ENCODE results near the gene PLCB1. TPM values are rescaled to one million over a fixed set of nuclear protein-coding genes. Genes with fewer than 3 reads are reported as not detected.

PLCB1 gene
- total RNA-seq, 1 experiment from 2014 or later: not detected

- no peaks in the 10 kb centered on the region for H3K9me3 ChIP-seq (ENCODE audit: insufficient read depth, low read depth)
- H3K79me2 ChIP-seq (ENCODE audit: low read depth): no peaks in the 10 kb centered on the region
- peaks cover 10% of the 10 kb centered on the region; the same call in 1 of the 2 replicates for H3K27me3 ChIP-seq (ENCODE audit: insufficient read depth, low read depth)
- no peaks in the 10 kb centered on the region for H3K9me2 ChIP-seq (ENCODE audit: insufficient read depth)
- H3K4me3 ChIP-seq: no peak overlapping the region
- no peak overlapping the region for H2AFZ ChIP-seq
- H3K36me3 ChIP-seq (ENCODE audit: low read depth): no peaks in the 10 kb centered on the region
- no peaks in the 10 kb centered on the region for H4K20me1 ChIP-seq (ENCODE audit: insufficient read depth)
- no peaks in the 10 kb centered on the region for H3K4me1 ChIP-seq (replicated peaks; ENCODE audit: insufficient read depth)
- H3F3A ChIP-seq (ENCODE audit: insufficient read depth, low read depth): no peaks in the 10 kb centered on the region
- BruUV-seq (replicated peaks): no TSS peak
- POLR2A ChIA-PET (ENCODE audit: unreplicated experiment): no interaction called here
- H3K27ac ChIP-seq: no peak overlapping the region
- H3K4me2 ChIP-seq: no peak overlapping the region
- CTCF ChIA-PET: no interaction called here
- intact Hi-C loops (cut with micrococcal nuclease; ENCODE audit: unreplicated experiment): no loop called here
- TF ChIP-seq CTCF (conservative IDR thresholded peaks at IDR 0.05) (no peak), EZH2 (IDR thresholded peaks at IDR 0.05; ENCODE audit: low read depth) (no peak)
- DNase-seq: no peak
Measured at GRCh38 chr20:8139899-8140298, 7.8 kb downstream of the PLCB1 start.

GRCh38 chr20:8143474-8143873 is 11.4 kb downstream of the PLCB1 start:
- H2AFZ ChIP-seq: no peak overlapping the region
- POLR2A ChIA-PET (ENCODE audit: unreplicated experiment): no interaction called here
- H3K4me2 ChIP-seq: no peak overlapping the region
- H3K27ac ChIP-seq: no peak overlapping the region
- no TSS peak for BruUV-seq (replicated peaks)
- TF ChIP-seq EZH2 (IDR thresholded peaks at IDR 0.05; ENCODE audit: low read depth): no peak
- TF ChIP-seq CTCF (conservative IDR thresholded peaks at IDR 0.05): no peak
- no peaks in the 10 kb centered on the region for H3K4me1 ChIP-seq (replicated peaks; ENCODE audit: insufficient read depth)
- intact Hi-C loops (cut with micrococcal nuclease; ENCODE audit: unreplicated experiment): no loop called here
- H3K36me3 ChIP-seq (ENCODE audit: low read depth): no peaks in the 10 kb centered on the region
- H3K27me3 ChIP-seq (ENCODE audit: insufficient read depth, low read depth): peaks cover 5% of the 10 kb centered on the region; the same call in 1 of the 2 replicates
- H3K4me3 ChIP-seq: no peak overlapping the region
- no peaks in the 10 kb centered on the region for H3K9me3 ChIP-seq (ENCODE audit: insufficient read depth, low read depth)
- no peaks in the 10 kb centered on the region for H3K9me2 ChIP-seq (ENCODE audit: insufficient read depth)
- H4K20me1 ChIP-seq (ENCODE audit: insufficient read depth): no peaks in the 10 kb centered on the region
- CTCF ChIA-PET: no interaction called here
- no peak for DNase-seq
- H3K79me2 ChIP-seq (ENCODE audit: low read depth): no peaks in the 10 kb centered on the region
- H3F3A ChIP-seq (ENCODE audit: insufficient read depth, low read depth): no peaks in the 10 kb centered on the region

DNA sequence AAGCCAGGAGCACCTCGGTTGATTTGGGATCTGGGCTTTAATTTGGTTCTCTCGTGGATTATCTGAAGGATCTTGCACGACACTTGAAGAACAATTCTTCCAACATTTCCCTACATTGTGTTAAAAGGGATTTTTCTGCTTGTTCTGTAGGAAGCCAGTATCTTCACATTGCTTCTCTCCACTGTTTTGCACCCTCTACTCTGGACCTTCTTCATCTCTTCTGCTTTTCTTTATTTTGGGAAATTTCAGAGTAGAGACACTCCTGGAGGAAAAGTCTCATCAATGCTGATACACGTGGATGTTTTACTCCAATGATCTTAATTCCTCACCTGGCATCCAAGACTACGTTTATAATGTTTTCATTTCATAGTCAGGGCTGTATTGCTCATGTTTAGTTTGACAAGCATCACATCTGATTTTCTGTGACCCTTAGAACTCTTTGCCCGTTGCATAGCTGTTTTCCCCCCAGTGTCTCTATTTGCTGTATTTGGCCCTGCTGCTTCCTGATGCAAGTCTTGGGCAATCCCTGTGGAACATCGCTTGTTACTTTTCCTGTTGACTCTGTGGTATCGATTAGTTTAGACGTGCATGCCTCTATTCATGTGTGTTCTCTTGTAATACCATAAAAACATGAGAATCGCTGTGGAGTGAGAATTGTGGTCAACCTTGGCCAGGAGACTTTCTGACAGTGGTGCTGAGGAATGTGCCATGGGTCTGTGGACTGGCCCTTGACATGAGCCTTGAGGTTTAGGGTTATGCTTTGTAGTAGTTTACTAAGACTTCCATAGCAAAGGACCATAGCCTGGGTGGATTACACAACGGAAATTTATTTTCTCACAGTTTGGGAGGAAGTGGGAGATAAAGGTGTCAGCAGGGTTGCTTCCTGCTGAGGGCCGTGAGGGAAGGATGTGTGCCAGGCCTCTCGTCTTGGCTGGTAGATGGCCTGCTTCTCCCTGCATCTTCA is 12.5 kb downstream of the PLCB1 start:
- H3K4me2 ChIP-seq: no peak overlapping the region
- H3K79me2 ChIP-seq (ENCODE audit: low read depth): no peaks in the 10 kb centered on the region
- H3K9me3 ChIP-seq (ENCODE audit: insufficient read depth, low read depth): no peaks in the 10 kb centered on the region
- no TSS peak for BruUV-seq (replicated peaks)
- CTCF ChIA-PET: no interaction called here
- no peaks in the 10 kb centered on the region for H4K20me1 ChIP-seq (ENCODE audit: insufficient read depth)
- no peaks in the 10 kb centered on the region for H3K36me3 ChIP-seq (ENCODE audit: low read depth)
- no peaks in the 10 kb centered on the region for H3K9me2 ChIP-seq (ENCODE audit: insufficient read depth)
- intact Hi-C loops (cut with micrococcal nuclease; ENCODE audit: unreplicated experiment): no loop called here
- no peaks in the 10 kb centered on the region for H3F3A ChIP-seq (ENCODE audit: insufficient read depth, low read depth)
- no peak overlapping the region for H3K4me3 ChIP-seq
- H3K4me1 ChIP-seq (replicated peaks; ENCODE audit: insufficient read depth): no peaks in the 10 kb centered on the region
- TF ChIP-seq CTCF (conservative IDR thresholded peaks at IDR 0.05) (no peak), EZH2 (IDR thresholded peaks at IDR 0.05; ENCODE audit: low read depth) (no peak)
- no peak overlapping the region for H2AFZ ChIP-seq
- DNase-seq: no peak
- H3K27ac ChIP-seq: no peak overlapping the region
- H3K27me3 ChIP-seq (ENCODE audit: insufficient read depth, low read depth): peaks cover 5% of the 10 kb centered on the region; the same call in 1 of the 2 replicates
- POLR2A ChIA-PET (ENCODE audit: unreplicated experiment): no interaction called here

Measured in PC-9 (cell line).